ENCODE data around the gene CHST9. TPM values are rescaled to one million over a fixed set of nuclear protein-coding genes. Genes with fewer than 3 reads are reported as not detected.

Gene CHST9
- total and polyA plus RNA-seq, 2 of the 13 experiments (the other 11 are each of a cell fraction or from before 2014, with no cell fraction given), result 3.2 to 9.6 TPM

DNA sequence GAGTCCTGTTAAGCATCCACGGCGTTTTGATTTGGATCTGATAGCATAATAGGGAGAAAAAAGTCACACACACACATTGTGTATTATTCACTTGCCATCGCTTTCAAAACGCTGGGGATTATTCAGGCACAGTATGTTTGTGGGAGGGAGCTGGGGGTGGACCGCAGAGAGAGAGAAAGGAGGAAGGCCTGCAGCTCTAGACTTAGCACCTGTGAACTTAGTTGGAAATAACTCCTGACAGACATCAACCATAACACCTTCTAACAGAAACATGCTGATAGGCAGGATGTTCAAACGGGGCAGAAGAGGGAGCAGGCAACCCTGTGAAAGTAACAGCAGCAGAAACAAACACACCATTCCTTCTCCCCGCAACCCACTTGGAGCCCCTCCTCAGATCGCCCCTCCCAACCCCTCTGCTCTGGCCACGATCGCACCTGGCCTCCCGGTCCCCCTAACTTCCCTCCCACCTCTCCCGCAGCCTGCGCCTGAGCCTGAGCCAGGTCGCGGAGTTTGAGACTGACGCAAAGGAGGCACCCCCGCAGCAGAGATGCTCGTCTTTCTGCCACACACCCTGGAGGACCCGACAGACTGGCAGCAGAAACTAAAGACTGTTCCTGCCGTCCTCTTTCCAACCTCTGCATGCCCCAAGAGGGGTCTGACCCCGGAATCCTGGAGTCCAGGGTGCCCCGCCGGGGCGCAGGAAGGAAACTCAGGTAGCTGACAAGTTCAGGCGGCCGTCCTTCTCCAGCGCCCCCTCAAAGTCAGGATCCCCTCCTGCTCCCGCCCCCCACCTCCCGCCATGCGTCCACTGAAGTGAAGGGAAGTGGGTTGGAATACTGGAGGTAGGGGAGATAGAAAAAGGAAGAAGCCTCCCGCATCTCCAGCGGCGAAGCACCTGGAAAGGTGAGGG lies 738 bp downstream of the CHST9 start (continued):
- TF ChIP-seq, protein P1, sequence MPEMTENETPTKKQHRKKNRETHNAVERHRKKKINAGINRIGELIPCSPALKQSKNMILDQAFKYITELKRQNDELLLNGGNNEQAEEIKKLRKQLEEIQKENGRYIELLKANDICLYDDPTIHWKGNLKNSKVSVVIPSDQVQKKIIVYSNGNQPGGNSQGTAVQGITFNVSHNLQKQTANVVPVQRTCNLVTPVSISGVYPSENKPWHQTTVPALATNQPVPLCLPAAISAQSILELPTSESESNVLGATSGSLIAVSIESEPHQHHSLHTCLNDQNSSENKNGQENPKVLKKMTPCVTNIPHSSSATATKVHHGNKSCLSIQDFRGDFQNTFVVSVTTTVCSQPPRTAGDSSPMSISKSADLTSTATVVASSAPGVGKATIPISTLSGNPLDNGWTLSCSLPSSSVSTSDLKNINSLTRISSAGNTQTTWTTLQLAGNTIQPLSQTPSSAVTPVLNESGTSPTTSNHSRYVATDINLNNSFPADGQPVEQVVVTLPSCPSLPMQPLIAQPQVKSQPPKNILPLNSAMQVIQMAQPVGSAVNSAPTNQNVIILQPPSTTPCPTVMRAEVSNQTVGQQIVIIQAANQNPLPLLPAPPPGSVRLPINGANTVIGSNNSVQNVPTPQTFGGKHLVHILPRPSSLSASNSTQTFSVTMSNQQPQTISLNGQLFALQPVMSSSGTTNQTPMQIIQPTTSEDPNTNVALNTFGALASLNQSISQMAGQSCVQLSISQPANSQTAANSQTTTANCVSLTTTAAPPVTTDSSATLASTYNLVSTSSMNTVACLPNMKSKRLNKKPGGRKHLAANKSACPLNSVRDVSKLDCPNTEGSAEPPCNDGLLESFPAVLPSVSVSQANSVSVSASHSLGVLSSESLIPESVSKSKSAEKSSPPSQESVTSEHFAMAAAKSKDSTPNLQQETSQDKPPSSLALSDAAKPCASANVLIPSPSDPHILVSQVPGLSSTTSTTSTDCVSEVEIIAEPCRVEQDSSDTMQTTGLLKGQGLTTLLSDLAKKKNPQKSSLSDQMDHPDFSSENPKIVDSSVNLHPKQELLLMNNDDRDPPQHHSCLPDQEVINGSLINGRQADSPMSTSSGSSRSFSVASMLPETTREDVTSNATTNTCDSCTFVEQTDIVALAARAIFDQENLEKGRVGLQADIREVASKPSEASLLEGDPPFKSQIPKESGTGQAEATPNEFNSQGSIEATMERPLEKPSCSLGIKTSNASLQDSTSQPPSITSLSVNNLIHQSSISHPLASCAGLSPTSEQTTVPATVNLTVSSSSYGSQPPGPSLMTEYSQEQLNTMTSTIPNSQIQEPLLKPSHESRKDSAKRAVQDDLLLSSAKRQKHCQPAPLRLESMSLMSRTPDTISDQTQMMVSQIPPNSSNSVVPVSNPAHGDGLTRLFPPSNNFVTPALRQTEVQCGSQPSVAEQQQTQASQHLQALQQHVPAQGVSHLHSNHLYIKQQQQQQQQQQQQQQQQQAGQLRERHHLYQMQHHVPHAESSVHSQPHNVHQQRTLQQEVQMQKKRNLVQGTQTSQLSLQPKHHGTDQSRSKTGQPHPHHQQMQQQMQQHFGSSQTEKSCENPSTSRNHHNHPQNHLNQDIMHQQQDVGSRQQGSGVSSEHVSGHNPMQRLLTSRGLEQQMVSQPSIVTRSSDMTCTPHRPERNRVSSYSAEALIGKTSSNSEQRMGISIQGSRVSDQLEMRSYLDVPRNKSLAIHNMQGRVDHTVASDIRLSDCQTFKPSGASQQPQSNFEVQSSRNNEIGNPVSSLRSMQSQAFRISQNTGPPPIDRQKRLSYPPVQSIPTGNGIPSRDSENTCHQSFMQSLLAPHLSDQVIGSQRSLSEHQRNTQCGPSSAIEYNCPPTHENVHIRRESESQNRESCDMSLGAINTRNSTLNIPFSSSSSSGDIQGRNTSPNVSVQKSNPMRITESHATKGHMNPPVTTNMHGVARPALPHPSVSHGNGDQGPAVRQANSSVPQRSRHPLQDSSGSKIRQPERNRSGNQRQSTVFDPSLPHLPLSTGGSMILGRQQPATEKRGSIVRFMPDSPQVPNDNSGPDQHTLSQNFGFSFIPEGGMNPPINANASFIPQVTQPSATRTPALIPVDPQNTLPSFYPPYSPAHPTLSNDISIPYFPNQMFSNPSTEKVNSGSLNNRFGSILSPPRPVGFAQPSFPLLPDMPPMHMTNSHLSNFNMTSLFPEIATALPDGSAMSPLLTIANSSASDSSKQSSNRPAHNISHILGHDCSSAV (CRISPR knock-in tag; IDR thresholded peaks at IDR 0.05; ENCODE audit: borderline replicate concordance), result no peak
- no peak for TF ChIP-seq SMC3 (IDR thresholded peaks at IDR 0.05; ENCODE audit: low read length)

DNA sequence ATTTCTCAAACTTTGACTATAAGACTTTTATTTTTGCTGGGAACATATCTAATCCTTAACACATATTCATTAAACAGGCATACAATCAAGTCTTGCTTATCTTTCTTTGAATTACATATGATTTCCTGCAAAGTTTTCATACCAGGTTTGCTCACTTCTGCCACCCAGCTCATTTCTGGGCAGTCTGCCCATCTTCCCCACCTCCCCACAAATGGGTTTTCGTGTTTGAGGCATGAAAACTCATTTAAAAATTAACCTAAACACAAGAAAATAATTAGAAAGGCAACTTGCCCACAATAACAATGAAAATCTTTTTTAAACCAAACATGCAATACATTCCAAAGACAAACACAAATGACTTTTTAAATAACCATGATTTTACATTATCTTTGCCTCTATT lies 3.4 kb downstream of the CHST9 start:
- no peak for FAIRE-seq
- H3K4me1 ChIP-seq (ENCODE audit: insufficient read depth, low read length), result peaks cover 7% of the 10 kb centered on the region; the same call in 1 of the 2 replicates
- DNase-seq (ENCODE audit: low spot score), result no peak
- H3K4me2 ChIP-seq (ENCODE audit: low read depth, low read length), result no peak overlapping the region
- H4K20me1 ChIP-seq (ENCODE audit: insufficient read depth, low read length), result no peaks in the 10 kb centered on the region
- H2AFZ ChIP-seq (ENCODE audit: low read length), result no peak overlapping the region
- H3K27me3 ChIP-seq (ENCODE audit: control insufficient read depth in 1 of 2, insufficient read depth in 2 of 2, low read length in 2 of 2), result peaks cover 4 to 16% of the 10 kb centered on the region in 2 experiments; a peak in 4 of 5 replicates
- no peaks in the 10 kb centered on the region for H3K36me3 ChIP-seq (replicated peaks in 1 of 2; ENCODE audit: control insufficient read depth in 1 of 2, insufficient read depth in 2 of 2, low read length in 2 of 2)
- BruUV-seq (replicated peaks), result no TSS peak
- intact Hi-C loops (cut with micrococcal nuclease; ENCODE audit: unreplicated experiment), result no loop called here
- H3K4me3 ChIP-seq (replicated peaks in 1 of 3; ENCODE audit: insufficient read depth in 1 of 3, low read depth in 2 of 3, low read length in 3 of 3), result no peak overlapping the region
- 0% methylated on average over 1 of the region's 1 CpG for WGBS (ENCODE audit: low lambda C conversion rate)
- no peak for ATAC-seq
- no peaks in the 10 kb centered on the region for H3K9me3 ChIP-seq (ENCODE audit: low read length)
- H3K9ac ChIP-seq (ENCODE audit: insufficient read depth, low read depth, low read length), result no peak overlapping the region
- H3K27ac ChIP-seq (ENCODE audit: extremely low read length, insufficient read depth, low read length), result no peak overlapping the region
- ChIA-PET POLR2A (no interaction called here), CTCF (ENCODE audit: low intra/inter-chr PET ratio, low total read pairs) (no interaction called here)
- in situ Hi-C loops (cut with HindIII; ENCODE audit: extremely low pct_ligation_motif_present, low pct_unique_long_range_greater_than_20kb), result no loop called here
- H3K79me2 ChIP-seq (ENCODE audit: insufficient read depth, low read length), result no peaks in the 10 kb centered on the region
- no peak for TF ChIP-seq TEAD2 (CRISPR knock-in tag; IDR thresholded peaks at IDR 0.05)
- TF ChIP-seq, protein P2, sequence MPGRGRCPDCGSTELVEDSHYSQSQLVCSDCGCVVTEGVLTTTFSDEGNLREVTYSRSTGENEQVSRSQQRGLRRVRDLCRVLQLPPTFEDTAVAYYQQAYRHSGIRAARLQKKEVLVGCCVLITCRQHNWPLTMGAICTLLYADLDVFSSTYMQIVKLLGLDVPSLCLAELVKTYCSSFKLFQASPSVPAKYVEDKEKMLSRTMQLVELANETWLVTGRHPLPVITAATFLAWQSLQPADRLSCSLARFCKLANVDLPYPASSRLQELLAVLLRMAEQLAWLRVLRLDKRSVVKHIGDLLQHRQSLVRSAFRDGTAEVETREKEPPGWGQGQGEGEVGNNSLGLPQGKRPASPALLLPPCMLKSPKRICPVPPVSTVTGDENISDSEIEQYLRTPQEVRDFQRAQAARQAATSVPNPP (CRISPR knock-in tag; IDR thresholded peaks at IDR 0.05), result no peak
- no peak for TF ChIP-seq ZNF280D (CRISPR knock-in tag; IDR thresholded peaks at IDR 0.05)
- no peak for TF ChIP-seq E2F5 (CRISPR knock-in tag; conservative IDR thresholded peaks at IDR 0.05)
- TF ChIP-seq ZNF543 (CRISPR knock-in tag; IDR thresholded peaks at IDR 0.05), result no peak
- no peak for TF ChIP-seq NR2F2 (IDR thresholded peaks at IDR 0.05; ENCODE audit: borderline replicate concordance, low read depth)
